GM23248 (cell line): ENCODE results near the gene DNAJB8. TPM values are rescaled to one million over a fixed set of nuclear protein-coding genes. Genes with fewer than 3 reads are reported as not detected.

Source experiments
- DNase-seq: peaks from one replicate; pipeline ENCODE4 v3.0.0-alpha.2; 2015
- H2AFZ ChIP-seq: fragments of 200-600 bp; sonication (generic); 2 replicates; pipeline ENCODE4 v1.6.1; 2016; ENCODE audit warnings: antibody characterized with exemption
- H3F3A ChIP-seq: fragments of 200-600 bp; sonication (generic); 2 replicates; pipeline ENCODE4 v1.6.1; 2016; ENCODE audit warnings: mild to moderate bottlenecking, antibody characterized with exemption, mixed run types; ENCODE audit not compliant: insufficient read depth
- H3K27ac ChIP-seq: fragments of 200-600 bp; sonication (generic); 2 replicates; pipeline ENCODE4 v1.5.1; 2016; ENCODE audit warnings: mild to moderate bottlenecking
- H3K27me3 ChIP-seq: fragments of 200-600 bp; sonication (generic); replicated peaks from 2 replicates; pipeline ENCODE4 v1.6.1; 2016; ENCODE audit warnings: mild to moderate bottlenecking; ENCODE audit not compliant: insufficient read depth
- H3K36me3 ChIP-seq: fragments of 200-600 bp; sonication (generic); 2 replicates; pipeline ENCODE4 v1.6.1; 2016; ENCODE audit warnings: low read depth, mild to moderate bottlenecking
- H3K4me1 ChIP-seq: fragments of 200-600 bp; sonication (generic); 2 replicates; pipeline ENCODE4 v1.6.1; 2016; ENCODE audit warnings: mild to moderate bottlenecking; ENCODE audit not compliant: insufficient read depth
- H3K4me2 ChIP-seq: fragments of 200-600 bp; sonication (generic); one replicate; pipeline ENCODE4 v1.6.1; 2016; ENCODE audit warnings: mild to moderate bottlenecking; ENCODE audit not compliant: unreplicated experiment
- H3K4me3 ChIP-seq: fragments of 200-600 bp; sonication (generic); 2 replicates; pipeline ENCODE4 v1.5.1; 2016; ENCODE audit warnings: mild to moderate bottlenecking
- H3K79me2 ChIP-seq: fragments of 200-600 bp; sonication (generic); 2 replicates; pipeline ENCODE4 v1.6.1; 2016; ENCODE audit warnings: mild to moderate bottlenecking; ENCODE audit not compliant: insufficient read depth
- H3K9ac ChIP-seq: fragments of 200-600 bp; sonication (generic); 2 replicates; pipeline ENCODE4 v1.6.1; 2016; ENCODE audit warnings: mild to moderate bottlenecking
- H3K9me2 ChIP-seq: fragments of 200-600 bp; sonication (generic); 2 replicates; pipeline ENCODE4 v1.6.1; 2016; ENCODE audit warnings: mixed run types, mild to moderate bottlenecking, moderate library complexity; ENCODE audit not compliant: insufficient read depth
- H3K9me3 ChIP-seq: fragments of 200-600 bp; sonication (generic); one replicate; pipeline ENCODE4 v1.6.1; 2017; ENCODE audit warnings: low read depth
- H4K20me1 ChIP-seq: fragments of 200-600 bp; sonication (generic); 2 replicates; pipeline ENCODE4 v1.6.0; 2016; ENCODE audit not compliant: insufficient read depth
- EZH2 ChIP-seq: fragments of 200-600 bp; sonication (generic); IDR thresholded peaks from 2 replicates; pipeline ENCODE4 v1.6.1; 2018; ENCODE audit warnings: antibody characterized with exemption, mild to moderate bottlenecking; ENCODE audit not compliant: insufficient read depth, poor library complexity, severe bottlenecking
- EZH2phosphoT487 ChIP-seq: fragments of 200-600 bp; sonication (generic); IDR thresholded peaks from 2 replicates; pipeline ENCODE4 v1.6.1; 2018; ENCODE audit warnings: antibody characterized with exemption, moderate library complexity, mild to moderate bottlenecking, low read depth; ENCODE audit not compliant: insufficient read depth
- WGBS, 2 experiments: methylation state at CpG; one replicate each; pipeline ENCODE4 v1.1.6; 2015 to 2017; ENCODE audit warnings: low lambda C conversion rate in 2 of 2, low coverage in 1 of 2; ENCODE audit errors: missing lambda C conversion rate in 2 of 2; 5-methylcytosine and 5-hydroxymethylcytosine counted together
- in situ Hi-C: fragments of 300-500 bp; cut with MboI; formaldehyde crosslinking; loops from 2 replicates; pipeline ENCODE4 v1.15.0; 2020
- polyA plus RNA-seq: library from polyadenylated mRNA; unstranded; fragments of >200 nt; fragmentation: Nextera tagmentation; extraction: Ambion mirVana; gene quantifications from 2 replicates; pipeline ENCODE4 v1.2.1, GENCODE V29; 2016
- total RNA-seq: library from RNA; depleted of rRNA; stranded (reverse); fragments of >200 nt; shearing (Covaris generic); gene quantifications from 2 replicates; pipeline ENCODE4 v1.2.3, GENCODE V29; 2014

The DNAJB8 gene
- total and polyA plus RNA-seq, 2 experiments from 2014 or later, result not detected

DNA sequence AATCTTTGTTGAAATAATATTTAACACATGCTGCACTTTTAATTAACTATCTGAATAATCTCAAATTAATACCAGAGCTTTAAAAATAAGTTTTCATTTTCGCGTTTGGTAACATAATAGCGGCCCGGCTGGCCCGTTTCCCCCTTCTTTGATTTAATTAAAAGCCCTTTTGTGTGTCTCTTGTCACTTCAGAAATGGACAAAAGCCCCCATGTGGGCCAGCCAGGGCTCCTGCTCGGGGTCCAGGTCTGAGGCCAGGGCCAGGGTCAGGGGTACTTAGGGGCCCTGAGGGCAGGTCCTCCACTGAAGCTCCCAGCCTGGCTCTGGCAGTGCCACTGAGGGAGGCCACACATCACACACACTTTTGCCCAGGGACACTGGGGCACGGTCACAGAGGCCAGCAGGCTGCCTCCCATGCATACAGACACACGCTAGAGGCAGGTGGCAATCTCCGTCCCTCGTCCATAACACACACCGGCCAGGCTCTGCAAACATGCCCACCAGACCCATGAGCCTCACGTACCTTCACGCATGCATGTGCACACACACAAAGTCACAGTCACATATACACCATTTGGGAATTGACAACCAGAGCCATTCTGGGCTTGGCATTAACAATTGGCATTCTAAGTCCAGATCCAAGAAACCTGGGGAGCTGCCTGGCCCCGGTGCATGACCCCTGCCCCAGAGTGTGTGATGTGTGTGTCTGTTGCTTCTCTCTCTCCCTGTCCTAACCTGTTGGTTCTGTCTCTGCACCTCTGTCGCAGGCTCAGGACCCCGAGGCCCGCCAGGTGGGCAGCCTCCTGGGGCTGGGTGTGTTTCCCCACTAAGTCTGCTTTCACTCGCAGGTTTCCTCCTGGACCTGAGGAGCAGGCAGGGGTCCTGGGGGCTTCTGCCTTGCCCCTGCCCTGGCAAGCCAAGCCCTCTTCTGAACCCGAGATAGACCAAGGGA is 38.5 kb downstream of the DNAJB8 start:
- in situ Hi-C loops, result loop anchor here (10.0 kb wide), 1 partner anchor 167 kb away; no protein-coding TSS in a partner anchor
- Histone ChIP-seq H3K4me1 (no peaks in the 10 kb centered on the region), H4K20me1 (no peaks in the 10 kb centered on the region), H3K4me3 (no peak overlapping the region), H3K9me3 (no peaks in the 10 kb centered on the region), H3K79me2 (no peaks in the 10 kb centered on the region), H3K36me3 (no peaks in the 10 kb centered on the region), H3K27me3 (peaks cover 17% of the 10 kb centered on the region), H3K27ac (no peak overlapping the region), H2AFZ (no peak overlapping the region), H3K9me2 (no peaks in the 10 kb centered on the region), H3K9ac (no peak overlapping the region), H3K4me2 (no peak overlapping the region), H3F3A (no peaks in the 10 kb centered on the region)
- no peak for DNase-seq
- TF ChIP-seq EZH2phosphoT487, result no peak
- 84 to 87% methylated on average over 19 of the region's 19 CpGs for WGBS, 2 experiments

DNA sequence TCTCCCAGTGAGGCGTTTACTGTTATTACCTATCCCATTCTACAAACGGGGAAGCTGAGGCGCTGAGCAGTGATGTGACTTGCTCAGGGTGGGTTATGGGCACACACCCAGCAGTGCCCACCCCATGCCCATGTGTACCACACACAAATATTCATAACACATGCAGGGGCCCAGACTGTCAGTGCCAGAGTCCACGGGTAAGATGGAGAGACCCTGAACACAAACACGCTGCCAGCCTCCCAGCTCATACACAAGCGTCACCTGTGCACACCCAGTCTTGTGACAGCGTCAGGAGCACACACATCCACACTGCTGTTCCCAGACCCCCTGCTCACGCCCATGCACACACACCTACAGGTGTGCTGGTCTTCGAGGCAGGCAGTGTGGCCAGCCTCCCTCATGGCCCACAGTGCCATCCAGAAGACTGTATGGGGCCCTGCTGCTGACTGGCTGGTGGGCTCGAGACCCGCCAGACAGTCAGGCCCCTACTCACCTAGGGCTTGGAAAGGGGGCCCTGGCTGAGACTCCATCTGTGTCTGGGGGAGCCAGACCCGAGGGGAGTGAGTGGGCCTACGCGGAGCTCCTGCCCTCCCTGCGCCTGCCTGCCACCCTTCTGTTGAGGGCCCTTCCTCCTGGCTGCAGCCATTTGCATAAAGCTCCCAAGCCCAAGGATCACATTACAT is 39.4 kb downstream of the DNAJB8 start:
- no peak overlapping the region for H3K4me3 ChIP-seq
- H3F3A ChIP-seq, result no peaks in the 10 kb centered on the region
- H3K27ac ChIP-seq, result no peak overlapping the region
- no peak for TF ChIP-seq EZH2
- TF ChIP-seq EZH2phosphoT487, result no peak
- 80 to 85% methylated on average over 15 of the region's 15 CpGs for WGBS, 2 experiments
- peaks cover 11% of the 10 kb centered on the region for H3K27me3 ChIP-seq
- no peaks in the 10 kb centered on the region for H3K9me2 ChIP-seq
- no peaks in the 10 kb centered on the region for H4K20me1 ChIP-seq
- no peak overlapping the region for H2AFZ ChIP-seq
- H3K79me2 ChIP-seq, result no peaks in the 10 kb centered on the region
- H3K9me3 ChIP-seq, result no peaks in the 10 kb centered on the region
- no peak overlapping the region for H3K4me2 ChIP-seq
- no peaks in the 10 kb centered on the region for H3K4me1 ChIP-seq
- no peak overlapping the region for H3K9ac ChIP-seq
- DNase-seq, result no peak
- in situ Hi-C loops, result loop anchor here (10.0 kb wide), 1 partner anchor 167 kb away; no protein-coding TSS in a partner anchor
- H3K36me3 ChIP-seq, result no peaks in the 10 kb centered on the region

DNA sequence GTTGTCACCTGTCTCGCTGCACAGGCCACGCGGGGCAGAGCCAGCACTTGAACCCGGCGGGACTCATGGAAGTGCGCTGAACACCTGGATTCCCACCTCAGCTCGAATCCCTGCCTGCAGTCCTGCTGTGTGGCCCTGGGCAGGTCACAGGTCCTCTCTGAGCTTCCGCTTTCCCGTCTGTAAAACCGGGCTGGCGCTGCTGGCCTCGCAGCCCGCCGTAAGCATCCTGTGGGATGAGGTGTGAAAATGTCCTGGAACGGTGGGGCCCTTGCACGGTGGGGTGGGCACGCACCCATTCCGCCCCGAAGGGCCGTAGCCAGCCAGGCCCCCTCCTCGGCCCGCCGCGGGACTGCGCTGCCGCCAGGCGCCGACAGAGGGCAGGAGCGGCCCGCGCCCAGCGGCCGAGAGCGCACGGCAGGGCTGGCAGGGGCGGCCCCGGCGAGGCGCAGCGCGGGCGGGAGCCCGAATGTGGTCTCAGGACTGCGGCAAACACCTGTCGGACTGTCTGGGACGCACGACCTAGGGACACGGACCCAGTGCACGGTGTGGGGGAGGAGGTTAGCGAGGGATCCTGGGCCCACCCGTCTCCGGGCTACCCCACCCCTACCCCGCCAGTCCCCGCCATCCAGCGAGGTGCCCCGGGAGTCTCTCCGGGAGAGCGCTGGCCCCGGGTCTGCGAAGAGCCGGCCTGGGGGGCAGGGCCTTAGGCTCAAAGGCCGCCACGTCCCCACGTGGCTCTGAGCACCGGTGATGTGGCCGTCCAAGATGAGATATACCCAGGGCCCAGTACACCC is 40.4 kb downstream of the DNAJB8 start:
- H3F3A ChIP-seq, result no peaks in the 10 kb centered on the region

DNA sequence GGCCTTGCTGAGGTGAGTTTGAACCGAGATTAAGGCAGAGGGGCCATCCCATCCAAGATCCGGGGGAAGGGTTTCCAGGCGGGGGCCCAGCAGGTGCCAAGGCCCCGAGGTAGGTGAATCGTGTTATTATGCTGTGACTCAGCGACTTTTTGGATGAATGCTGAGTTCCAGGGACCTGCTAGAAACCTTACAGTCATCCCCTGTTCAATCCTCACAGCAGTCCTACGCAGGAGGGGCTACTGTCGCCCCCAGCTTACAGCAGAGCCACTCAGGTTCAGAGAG is 40.9 kb downstream of the DNAJB8 start:
- H3F3A ChIP-seq, result no peaks in the 10 kb centered on the region
- H3K36me3 ChIP-seq, result no peaks in the 10 kb centered on the region
- no peaks in the 10 kb centered on the region for H3K9me2 ChIP-seq
- DNase-seq, result no peak
- H3K9ac ChIP-seq, result no peak overlapping the region
- H3K79me2 ChIP-seq, result no peaks in the 10 kb centered on the region
- TF ChIP-seq EZH2phosphoT487, result no peak
- no peak for TF ChIP-seq EZH2
- H4K20me1 ChIP-seq, result no peaks in the 10 kb centered on the region
- H3K27ac ChIP-seq, result no peak overlapping the region
- no peak overlapping the region for H3K4me3 ChIP-seq
- H3K9me3 ChIP-seq, result no peaks in the 10 kb centered on the region
- H2AFZ ChIP-seq, result no peak overlapping the region
- in situ Hi-C loops, result loop anchor here (10.0 kb wide), 1 partner anchor 169 kb away; no protein-coding TSS in a partner anchor
- H3K27me3 ChIP-seq, result no peaks in the 10 kb centered on the region
- 73% methylated on average over 8 of the region's 8 CpGs for WGBS, 2 experiments
- H3K4me1 ChIP-seq, result no peaks in the 10 kb centered on the region
- H3K4me2 ChIP-seq, result no peak overlapping the region

More for the DNA sequence above, 40.4 kb downstream of the DNAJB8 start:
- peak; percentile 69 for DNase-seq
- H3K27ac ChIP-seq, result no peak overlapping the region
- no peaks in the 10 kb centered on the region for H3K36me3 ChIP-seq
- WGBS, 2 experiments, result 13 to 18% methylated on average over 37 to 54 of the region's 66 CpGs
- no peaks in the 10 kb centered on the region for H3K9me2 ChIP-seq
- no peaks in the 10 kb centered on the region for H4K20me1 ChIP-seq
- no peaks in the 10 kb centered on the region for H3K9me3 ChIP-seq
- peaks cover under 1% of the 10 kb centered on the region; the same call in 1 of the 2 replicates for H3K27me3 ChIP-seq
- no peak for TF ChIP-seq EZH2phosphoT487
- no peak for TF ChIP-seq EZH2
- H3K4me1 ChIP-seq, result no peaks in the 10 kb centered on the region
- peak overlapping the region; percentile 59 for H3K4me2 ChIP-seq
- no peaks in the 10 kb centered on the region for H3K79me2 ChIP-seq
- H3K4me3 ChIP-seq, result peak overlapping the region; percentile 53
- in situ Hi-C loops, result loop anchor here (10.0 kb wide), 1 partner anchor 168 kb away; no protein-coding TSS in a partner anchor
- H3K9ac ChIP-seq, result no peak overlapping the region
- H2AFZ ChIP-seq, result peak overlapping the region; percentile 58; the same call in 1 of the 2 replicates
